HepG2 (cell line): ENCODE measurements around the gene SLC12A9. TPM values are rescaled to one million over a fixed set of nuclear protein-coding genes. Genes with fewer than 3 reads are reported as not detected.

Experiments used
- CHD4 ChIP-seq: fragments of 200-600 bp; sonication (generic); IDR thresholded peaks from 2 replicates; pipeline ENCODE4 v1.7.0; 2017; ENCODE audit warnings: mild to moderate bottlenecking, low read length, borderline replicate concordance
- HNF1A ChIP-seq, 2 experiments: sonication (generic) in 1 of 2; formaldehyde crosslinking in 1 of 2; IDR thresholded peaks; 2 replicates each; pipeline versions ENCODE4 v1.4.0 to v1.6.1; 2016 to 2020; ENCODE audit warnings: borderline replicate concordance in 1 of 2, low read depth in 1 of 2, mild to moderate bottlenecking in 1 of 2, missing genetic modification reagents in 1 of 2
- MXD3 ChIP-seq: IDR thresholded peaks from 2 replicates; pipeline ENCODE4 v1.6.1; 2016; ENCODE audit warnings: mild to moderate bottlenecking, missing biosample characterization, missing genetic modification reagents
- NCOA5 ChIP-seq: sonication (generic); formaldehyde crosslinking; IDR thresholded peaks from 2 replicates; pipeline ENCODE4 v1.4.0; 2020; ENCODE audit warnings: missing genetic modification reagents
- NFRKB ChIP-seq: fragments of 450-650 bp; IDR thresholded peaks from 2 replicates; pipeline ENCODE4 v1.6.1; 2017
- NR2F1 ChIP-seq, 2 experiments: fragments of 450-650 bp in 1 of 2; formaldehyde crosslinking in 1 of 2; IDR thresholded peaks; 2 replicates each; pipeline versions ENCODE4 v1.5.0 to v1.6.1; 2016 to 2020; ENCODE audit warnings: mild to moderate bottlenecking in 1 of 2, missing compliant biosample characterization in 1 of 2, missing genetic modification reagents in 1 of 2, moderate library complexity in 1 of 2
- PPARG ChIP-seq: conservative IDR thresholded peaks from 2 replicates; pipeline ENCODE4 v1.6.1; 2016; ENCODE audit warnings: missing biosample characterization, missing genetic modification reagents
- SNRNP70 ChIP-seq: fragments of 200-400 bp; formaldehyde crosslinking; IDR thresholded peaks from 2 replicates; pipeline ENCODE4 v1.6.1; 2017; ENCODE audit warnings: mild to moderate bottlenecking, low read depth, low read length, moderate library complexity
- SOX13 ChIP-seq, 3 experiments: fragments of 450-650 bp in 1 of 3; sonication (generic) in 1 of 3; formaldehyde crosslinking in 1 of 3; IDR thresholded peaks in 2 of 3; conservative IDR thresholded peaks in 1 of 3; 2 replicates each; pipeline versions ENCODE4 v1.5.0 to v1.6.1; 2016 to 2020; ENCODE audit warnings: antibody characterized with exemption in 1 of 3, mild to moderate bottlenecking in 1 of 3, missing compliant biosample characterization in 1 of 3, missing genetic modification reagents in 1 of 3, moderate library complexity in 1 of 3
- WIZ ChIP-seq: sonication (generic); formaldehyde crosslinking; IDR thresholded peaks from 2 replicates; pipeline ENCODE4 v1.5.1; 2020; ENCODE audit warnings: mild to moderate bottlenecking, missing genetic modification reagents
- ZFP82 ChIP-seq: sonication (generic); formaldehyde crosslinking; IDR thresholded peaks from 2 replicates; pipeline ENCODE4 v1.5.1; 2020; ENCODE audit warnings: mild to moderate bottlenecking, missing genetic modification reagents, borderline replicate concordance
- ZFX ChIP-seq: sonication (generic); formaldehyde crosslinking; IDR thresholded peaks from 2 replicates; pipeline ENCODE4 v1.4.0; 2020; ENCODE audit warnings: mild to moderate bottlenecking, low read depth, missing genetic modification reagents, moderate library complexity
- ZHX1 ChIP-seq: sonication (generic); formaldehyde crosslinking; IDR thresholded peaks from 2 replicates; pipeline ENCODE4 v1.8.1; 2022; ENCODE audit warnings: low read depth, mild to moderate bottlenecking, missing genetic modification reagents
- ZNF17 ChIP-seq: sonication (generic); formaldehyde crosslinking; IDR thresholded peaks from 2 replicates; pipeline ENCODE4 v1.5.0; 2020; ENCODE audit warnings: mild to moderate bottlenecking, missing genetic modification reagents
- ZNF326 ChIP-seq: sonication (generic); formaldehyde crosslinking; IDR thresholded peaks from 2 replicates; pipeline ENCODE4 v1.4.0; 2020; ENCODE audit warnings: missing genetic modification reagents, borderline replicate concordance
- ZNF629 ChIP-seq: sonication (generic); formaldehyde crosslinking; conservative IDR thresholded peaks from 2 replicates; pipeline ENCODE4 v1.5.0; 2020; ENCODE audit warnings: missing genetic modification reagents
- ZNF781 ChIP-seq: sonication (generic); formaldehyde crosslinking; IDR thresholded peaks from 2 replicates; pipeline ENCODE4 v1.5.1; 2020; ENCODE audit warnings: borderline replicate concordance, mild to moderate bottlenecking, missing genetic modification reagents; ENCODE audit errors: not compliant biosample characterization
- polyA plus RNA-seq, 8 experiments: library from polyadenylated mRNA; depleted of rRNA in 3 of 8; stranded (reverse) in 7 of 8; unstranded in 1 of 8; fragments of >200 nt; fragmentation: Illumina TruSeq in 4 of 8; extraction: Trizol in 4 of 8; gene quantifications; 2 replicates each; pipeline versions ENCODE4 v1.2.1 to v1.2.3, GENCODE V29; 2011 to 2016; ENCODE audit warnings: low read depth in 4 of 8, missing spikeins in 1 of 8, mixed read lengths in 1 of 8; ENCODE audit not compliant: insufficient read depth in 1 of 8
- total RNA-seq, 5 experiments: library from RNA; depleted of rRNA; stranded (reverse); fragments of >200 nt; fragmentation: Illumina TruSeq; extraction: Trizol; gene quantifications; 2 replicates each; pipeline ENCODE4 v1.2.3, GENCODE V29; 2016; ENCODE audit warnings: low read depth in 1 of 5

SLC12A9 gene
- total and polyA plus RNA-seq, 2 of the 13 experiments (the other 11 are each of a cell fraction or from before 2014, with no cell fraction given), result 8.7 to 16.6 TPM

- 0 out of 2 replicates have a peak, but pooled peaks have one; percentile 48 for TF ChIP-seq WIZ (CRISPR knock-in tag)
- no peak for TF ChIP-seq PPARG
- TF ChIP-seq SNRNP70, result no peak
- TF ChIP-seq SOX13 (IDR thresholded peaks at IDR 0.05), result no peak
- no peak for TF ChIP-seq SOX13 (CRISPR knock-in tag; conservative IDR thresholded peaks at IDR 0.05 in 1 of 2, IDR thresholded peaks at IDR 0.05 in 1 of 2)
- no peak for TF ChIP-seq ZHX1 (CRISPR knock-in tag)
- no peak for TF ChIP-seq NCOA5
- TF ChIP-seq NR2F1 (CRISPR knock-in tag; IDR thresholded peaks at IDR 0.05), result no peak
- no peak for TF ChIP-seq NFRKB
- no peak for TF ChIP-seq HNF1A (IDR thresholded peaks at IDR 0.05; ENCODE audit: low read depth)
- no peak; the same call in 1 of the 2 replicates for TF ChIP-seq HNF1A (CRISPR knock-in tag; IDR thresholded peaks at IDR 0.05; ENCODE audit: borderline replicate concordance)
- peak; percentile 92 for TF ChIP-seq MXD3 (CRISPR knock-in tag)
- TF ChIP-seq ZNF781 (CRISPR knock-in tag), result no peak
- TF ChIP-seq ZFX (CRISPR knock-in tag), result peak; percentile 99
- TF ChIP-seq CHD4, result no peak
- 0 out of 2 replicates have a peak, but pooled peaks have one; percentile 83 for TF ChIP-seq ZNF17 (CRISPR knock-in tag)
- 0 out of 2 replicates have a peak, but pooled peaks have one; percentile 68 for TF ChIP-seq ZNF326
- TF ChIP-seq ZFP82 (CRISPR knock-in tag), result peak; percentile 95; the same call in 1 of the 2 replicates
- TF ChIP-seq ZNF629 (CRISPR knock-in tag), result 0 out of 2 replicates have a peak, but pooled peaks have one; percentile 11
Observed at GRCh38 chr7:100888988-100889750, 36.7 kb downstream of the SLC12A9 start, which contains the start of gene UFSP1 (continued).
